ENCODE data around the gene NXPH1. TPM values are rescaled to one million over a fixed set of nuclear protein-coding genes. Genes with fewer than 3 reads are reported as not detected.

Gene NXPH1
- total and polyA plus RNA-seq, 9 of the 15 experiments (the other 6 are each of a cell fraction or from before 2014, with no cell fraction given), result 0.16 TPM; not detected in 8

GRCh38 chr7:8594115-8594514 lies 160.7 kb downstream of the NXPH1 start:
- Histone ChIP-seq H3K9me1 (ENCODE audit: control insufficient read depth, insufficient read depth, low read length) (no peaks in the 10 kb centered on the region), H3K79me2 (ENCODE audit: control insufficient read depth, insufficient read depth, low read length) (no peaks in the 10 kb centered on the region), H3K9me3 (replicated peaks; ENCODE audit: control insufficient read depth, insufficient read depth, low read depth, low read length) (no peaks in the 10 kb centered on the region), H3K36me3 (ENCODE audit: control insufficient read depth, insufficient read depth, low read length) (no peaks in the 10 kb centered on the region), H3K4me3 (no peak overlapping the region), H4K20me1 (replicated peaks; ENCODE audit: control insufficient read depth, insufficient read depth, low read length) (no peaks in the 10 kb centered on the region), H3K4me1 (replicated peaks in 1 of 2; ENCODE audit: control insufficient read depth in 2 of 2, insufficient read depth in 2 of 2, low read length in 2 of 2) (no peaks in the 10 kb centered on the region), H3K9ac (ENCODE audit: insufficient read depth in 1 of 2, low read depth in 2 of 2, low read length in 2 of 2) (no peak overlapping the region), H3K27me3 (ENCODE audit: control insufficient read depth in 2 of 2, insufficient read depth in 2 of 2, low read length in 2 of 2) (no peaks in the 10 kb centered on the region), H2AFZ (ENCODE audit: low read depth, low read length) (no peak overlapping the region), H3K27ac (ENCODE audit: extremely low read depth, low read depth, low read length) (no peak overlapping the region), H3K4me2 (ENCODE audit: insufficient read depth, low read length) (no peak overlapping the region)
- WGBS (ENCODE audit: insufficient coverage, low coverage, missing lambda C conversion rate), result 2% methylated on average over 5 of the region's 5 CpGs
- DNase-seq (ENCODE audit: extremely low read depth in 1 of 4, low spot score in 3 of 4) (no peak), FAIRE-seq (no peak), ATAC-seq (no peak)
- POLR2A ChIA-PET, result no interaction called here
- BruUV-seq (replicated peaks), result no TSS peak
- intact Hi-C loops (cut with micrococcal nuclease) (no loop called here), in situ Hi-C loops (cut with MboI) (no loop called here)
- TF ChIP-seq ZNF3 (CRISPR knock-in tag; IDR thresholded peaks at IDR 0.05), result no peak
- CTCF ChIA-PET (ENCODE audit: low intra/inter-chr PET ratio), result no interaction called here

DNA sequence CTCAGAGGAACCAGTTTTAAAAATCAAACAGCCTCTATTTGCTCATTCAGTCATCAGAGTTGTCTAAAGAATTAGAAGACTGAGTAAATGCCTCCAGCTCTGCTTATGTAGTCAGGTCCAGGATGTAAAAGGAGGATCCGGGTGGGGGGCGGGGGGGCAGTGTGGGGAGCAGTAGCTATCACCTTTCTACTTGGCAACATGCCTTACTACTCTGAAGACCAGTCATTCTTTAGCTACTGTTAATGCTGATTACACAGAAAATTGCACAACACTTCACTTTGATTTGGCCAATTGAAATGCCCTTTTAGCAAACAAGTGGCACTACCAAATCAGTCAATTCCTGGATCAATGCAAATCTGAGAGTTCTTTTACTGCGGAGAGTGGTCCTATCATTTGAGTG lies 164.2 kb downstream of the NXPH1 start:
- Histone ChIP-seq H3K4me3 (no peak overlapping the region), H3K27me3 (ENCODE audit: control insufficient read depth in 2 of 2, insufficient read depth in 2 of 2, low read length in 2 of 2) (no peaks in the 10 kb centered on the region), H3K79me2 (ENCODE audit: control insufficient read depth, insufficient read depth, low read length) (no peaks in the 10 kb centered on the region), H3K27ac (ENCODE audit: extremely low read depth, low read depth, low read length) (no peak overlapping the region), H3K9me1 (ENCODE audit: control insufficient read depth, insufficient read depth, low read length) (no peaks in the 10 kb centered on the region), H3K4me1 (replicated peaks in 1 of 2; ENCODE audit: control insufficient read depth in 2 of 2, insufficient read depth in 2 of 2, low read length in 2 of 2) (no peaks in the 10 kb centered on the region), H2AFZ (ENCODE audit: low read depth, low read length) (no peak overlapping the region), H3K9ac (ENCODE audit: insufficient read depth in 1 of 2, low read depth in 2 of 2, low read length in 2 of 2) (no peak overlapping the region), H4K20me1 (replicated peaks; ENCODE audit: control insufficient read depth, insufficient read depth, low read length) (no peaks in the 10 kb centered on the region), H3K36me3 (ENCODE audit: control insufficient read depth, insufficient read depth, low read length) (no peaks in the 10 kb centered on the region), H3K9me3 (replicated peaks; ENCODE audit: control insufficient read depth, insufficient read depth, low read depth, low read length) (no peaks in the 10 kb centered on the region), H3K4me2 (ENCODE audit: insufficient read depth, low read length) (no peak overlapping the region)
- CTCF ChIA-PET (ENCODE audit: low intra/inter-chr PET ratio), result no interaction called here
- POLR2A ChIA-PET, result no interaction called here
- DNase-seq (ENCODE audit: extremely low read depth in 1 of 4, low spot score in 3 of 4), result no peak
- in situ Hi-C loops (cut with MboI) (no loop called here), intact Hi-C loops (cut with micrococcal nuclease) (no loop called here)
- BruUV-seq (replicated peaks), result no TSS peak
- 0% methylated on average over 3 of the region's 3 CpGs for WGBS (ENCODE audit: insufficient coverage, low coverage, missing lambda C conversion rate)
- ATAC-seq, result no peak
- FAIRE-seq, result no peak
- TF ChIP-seq ESRRA (IDR thresholded peaks at IDR 0.05; ENCODE audit: borderline replicate concordance, low read depth) (no peak), TAF1 (IDR thresholded peaks at IDR 0.05; ENCODE audit: control insufficient read depth, extremely low read depth, insufficient read depth, low read length, severe bottlenecking) (no peak), BCOR (IDR thresholded peaks at IDR 0.05) (no peak), ATF7 (IDR thresholded peaks at IDR 0.05) (no peak), KAT2B (IDR thresholded peaks at IDR 0.05; ENCODE audit: low read depth, low read length) (no peak), SMAD2 (IDR thresholded peaks at IDR 0.05; ENCODE audit: low read depth, low read length) (no peak), SMARCC2 (IDR thresholded peaks at IDR 0.05; ENCODE audit: low read depth) (no peak), MYC (IDR thresholded peaks at IDR 0.05; ENCODE audit: low read depth, low read length) (no peak), MYC (CRISPR knock-in tag; IDR thresholded peaks at IDR 0.05; ENCODE audit: borderline replicate concordance, low read depth) (no peak), HOMEZ (CRISPR knock-in tag; IDR thresholded peaks at IDR 0.05) (no peak), EP300 (IDR thresholded peaks at IDR 0.05; ENCODE audit: low read length) (no peak)
- TF ChIP-seq, protein P1, sequence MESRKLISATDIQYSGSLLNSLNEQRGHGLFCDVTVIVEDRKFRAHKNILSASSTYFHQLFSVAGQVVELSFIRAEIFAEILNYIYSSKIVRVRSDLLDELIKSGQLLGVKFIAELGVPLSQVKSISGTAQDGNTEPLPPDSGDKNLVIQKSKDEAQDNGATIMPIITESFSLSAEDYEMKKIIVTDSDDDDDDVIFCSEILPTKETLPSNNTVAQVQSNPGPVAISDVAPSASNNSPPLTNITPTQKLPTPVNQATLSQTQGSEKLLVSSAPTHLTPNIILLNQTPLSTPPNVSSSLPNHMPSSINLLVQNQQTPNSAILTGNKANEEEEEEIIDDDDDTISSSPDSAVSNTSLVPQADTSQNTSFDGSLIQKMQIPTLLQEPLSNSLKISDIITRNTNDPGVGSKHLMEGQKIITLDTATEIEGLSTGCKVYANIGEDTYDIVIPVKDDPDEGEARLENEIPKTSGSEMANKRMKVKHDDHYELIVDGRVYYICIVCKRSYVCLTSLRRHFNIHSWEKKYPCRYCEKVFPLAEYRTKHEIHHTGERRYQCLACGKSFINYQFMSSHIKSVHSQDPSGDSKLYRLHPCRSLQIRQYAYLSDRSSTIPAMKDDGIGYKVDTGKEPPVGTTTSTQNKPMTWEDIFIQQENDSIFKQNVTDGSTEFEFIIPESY (CRISPR knock-in tag; IDR thresholded peaks at IDR 0.05), result no peak
